ENCODE measurements around the gene LTBP1.

LTBP1 gene

GRCh38 chr2:33302348-33302747, 355.6 kb downstream of the LTBP1 start:
- Histone ChIP-seq H3K27me3 (ENCODE audit: control insufficient read depth, insufficient read depth, low read length) (no peaks in the 10 kb centered on the region), H3K36me3 (ENCODE audit: control insufficient read depth, insufficient read depth, low read length) (no peaks in the 10 kb centered on the region), H3K9ac (ENCODE audit: low read length) (no peak overlapping the region), H3K4me1 (ENCODE audit: control insufficient read depth, insufficient read depth, low read length) (peaks cover 4% of the 10 kb centered on the region), H3K4me3 (ENCODE audit: low read length) (no peak overlapping the region), H3K27ac (ENCODE audit: low read depth, low read length) (no peak overlapping the region)

- Histone ChIP-seq H3K4me3 (ENCODE audit: low read length) (no peak overlapping the region), H3K27ac (ENCODE audit: low read depth, low read length) (peak overlapping the region; percentile 50), H3K27me3 (ENCODE audit: control insufficient read depth, insufficient read depth, low read length) (no peaks in the 10 kb centered on the region), H3K9ac (ENCODE audit: low read length) (no peak overlapping the region), H3K36me3 (ENCODE audit: control insufficient read depth, insufficient read depth, low read length) (no peaks in the 10 kb centered on the region), H3K4me1 (ENCODE audit: control insufficient read depth, insufficient read depth, low read length) (peaks cover 4% of the 10 kb centered on the region)
These were observed 357.5 kb downstream of the LTBP1 start for GRCh38 chr2:33304032-33304864.

GRCh38 chr2:33307659-33308270, 361.0 kb downstream of the LTBP1 start:
- H3K4me3 ChIP-seq (ENCODE audit: low read length), result no peak overlapping the region
- H3K27ac ChIP-seq (ENCODE audit: low read depth, low read length), result no peak overlapping the region
- H3K9ac ChIP-seq (ENCODE audit: low read length), result no peak overlapping the region

GRCh38 chr2:33312355-33312754, 365.6 kb downstream of the LTBP1 start:
- H3K4me1 ChIP-seq (ENCODE audit: control insufficient read depth, insufficient read depth, low read length), result no peaks in the 10 kb centered on the region

More at GRCh38 chr2:33307659-33308270, 361.0 kb downstream of the LTBP1 start:
- Histone ChIP-seq H3K4me1 (ENCODE audit: control insufficient read depth, insufficient read depth, low read length) (peaks cover 4% of the 10 kb centered on the region), H3K27me3 (ENCODE audit: control insufficient read depth, insufficient read depth, low read length) (no peaks in the 10 kb centered on the region), H3K36me3 (ENCODE audit: control insufficient read depth, insufficient read depth, low read length) (no peaks in the 10 kb centered on the region)

GRCh38 chr2:33313039-33313438, 366.3 kb downstream of the LTBP1 start:
- H3K4me3 ChIP-seq (ENCODE audit: low read length), result no peak overlapping the region
- H3K9ac ChIP-seq (ENCODE audit: low read length), result no peak overlapping the region
- H3K27me3 ChIP-seq (ENCODE audit: control insufficient read depth, insufficient read depth, low read length), result no peaks in the 10 kb centered on the region
- H3K27ac ChIP-seq (ENCODE audit: low read depth, low read length), result no peak overlapping the region
- H3K4me1 ChIP-seq (ENCODE audit: control insufficient read depth, insufficient read depth, low read length), result no peaks in the 10 kb centered on the region
- H3K36me3 ChIP-seq (ENCODE audit: control insufficient read depth, insufficient read depth, low read length), result peaks cover 2% of the 10 kb centered on the region

More at GRCh38 chr2:33312355-33312754, 365.6 kb downstream of the LTBP1 start:
- Histone ChIP-seq H3K27ac (ENCODE audit: low read depth, low read length) (no peak overlapping the region), H3K4me3 (ENCODE audit: low read length) (no peak overlapping the region), H3K9ac (ENCODE audit: low read length) (no peak overlapping the region), H3K27me3 (ENCODE audit: control insufficient read depth, insufficient read depth, low read length) (no peaks in the 10 kb centered on the region), H3K36me3 (ENCODE audit: control insufficient read depth, insufficient read depth, low read length) (peaks cover 2% of the 10 kb centered on the region)

- peaks cover 2% of the 10 kb centered on the region for H3K36me3 ChIP-seq (ENCODE audit: control insufficient read depth, insufficient read depth, low read length)
- H3K27ac ChIP-seq (ENCODE audit: low read depth, low read length), result no peak overlapping the region
- H3K27me3 ChIP-seq (ENCODE audit: control insufficient read depth, insufficient read depth, low read length), result no peaks in the 10 kb centered on the region
- H3K4me3 ChIP-seq (ENCODE audit: low read length), result no peak overlapping the region
- H3K4me1 ChIP-seq (ENCODE audit: control insufficient read depth, insufficient read depth, low read length), result no peaks in the 10 kb centered on the region
- no peak overlapping the region for H3K9ac ChIP-seq (ENCODE audit: low read length)
These were observed 367.8 kb downstream of the LTBP1 start for GRCh38 chr2:33314541-33314940.

- no peak overlapping the region for H3K9ac ChIP-seq (ENCODE audit: low read length)
- peaks cover 2% of the 10 kb centered on the region for H3K36me3 ChIP-seq (ENCODE audit: control insufficient read depth, insufficient read depth, low read length)
- peaks cover 4% of the 10 kb centered on the region for H3K4me1 ChIP-seq (ENCODE audit: control insufficient read depth, insufficient read depth, low read length)
- no peaks in the 10 kb centered on the region for H3K27me3 ChIP-seq (ENCODE audit: control insufficient read depth, insufficient read depth, low read length)
- no peak overlapping the region for H3K4me3 ChIP-seq (ENCODE audit: low read length)
- no peak overlapping the region for H3K27ac ChIP-seq (ENCODE audit: low read depth, low read length)
These were observed 369.6 kb downstream of the LTBP1 start for GRCh38 chr2:33316328-33316727.

GRCh38 chr2:33317369-33318007, 370.7 kb downstream of the LTBP1 start:
- no peaks in the 10 kb centered on the region for H3K27me3 ChIP-seq (ENCODE audit: control insufficient read depth, insufficient read depth, low read length)
- peaks cover 11% of the 10 kb centered on the region for H3K4me1 ChIP-seq (ENCODE audit: control insufficient read depth, insufficient read depth, low read length)
- H3K4me3 ChIP-seq (ENCODE audit: low read length), result no peak overlapping the region
- H3K36me3 ChIP-seq (ENCODE audit: control insufficient read depth, insufficient read depth, low read length), result peaks cover 2% of the 10 kb centered on the region
- no peak overlapping the region for H3K27ac ChIP-seq (ENCODE audit: low read depth, low read length)
- no peak overlapping the region for H3K9ac ChIP-seq (ENCODE audit: low read length)

GRCh38 chr2:33318456-33318855, 371.7 kb downstream of the LTBP1 start:
- Histone ChIP-seq H3K4me1 (ENCODE audit: control insufficient read depth, insufficient read depth, low read length) (peaks cover 13% of the 10 kb centered on the region), H3K27ac (ENCODE audit: low read depth, low read length) (no peak overlapping the region), H3K4me3 (ENCODE audit: low read length) (no peak overlapping the region), H3K27me3 (ENCODE audit: control insufficient read depth, insufficient read depth, low read length) (no peaks in the 10 kb centered on the region), H3K9ac (ENCODE audit: low read length) (no peak overlapping the region), H3K36me3 (ENCODE audit: control insufficient read depth, insufficient read depth, low read length) (peaks cover 2% of the 10 kb centered on the region)

GRCh38 chr2:33320573-33320972, 373.8 kb downstream of the LTBP1 start:
- Histone ChIP-seq H3K4me1 (ENCODE audit: control insufficient read depth, insufficient read depth, low read length) (peaks cover 13% of the 10 kb centered on the region), H3K4me3 (ENCODE audit: low read length) (no peak overlapping the region), H3K36me3 (ENCODE audit: control insufficient read depth, insufficient read depth, low read length) (peaks cover 2% of the 10 kb centered on the region), H3K9ac (ENCODE audit: low read length) (no peak overlapping the region), H3K27me3 (ENCODE audit: control insufficient read depth, insufficient read depth, low read length) (no peaks in the 10 kb centered on the region), H3K27ac (ENCODE audit: low read depth, low read length) (no peak overlapping the region)

- H3K36me3 ChIP-seq (ENCODE audit: control insufficient read depth, insufficient read depth, low read length), result peaks cover 2% of the 10 kb centered on the region
- peak overlapping the region; percentile 36 for H3K27ac ChIP-seq (ENCODE audit: low read depth, low read length)
- no peak overlapping the region for H3K9ac ChIP-seq (ENCODE audit: low read length)
- H3K4me1 ChIP-seq (ENCODE audit: control insufficient read depth, insufficient read depth, low read length), result peaks cover 16% of the 10 kb centered on the region
- no peak overlapping the region for H3K4me3 ChIP-seq (ENCODE audit: low read length)
- H3K27me3 ChIP-seq (ENCODE audit: control insufficient read depth, insufficient read depth, low read length), result no peaks in the 10 kb centered on the region
These were observed 374.6 kb downstream of the LTBP1 start for GRCh38 chr2:33321236-33321771.

GRCh38 chr2:33321876-33322483, 375.2 kb downstream of the LTBP1 start:
- Histone ChIP-seq H3K27ac (ENCODE audit: low read depth, low read length) (no peak overlapping the region), H3K27me3 (ENCODE audit: control insufficient read depth, insufficient read depth, low read length) (no peaks in the 10 kb centered on the region), H3K36me3 (ENCODE audit: control insufficient read depth, insufficient read depth, low read length) (no peaks in the 10 kb centered on the region), H3K4me3 (ENCODE audit: low read length) (no peak overlapping the region), H3K4me1 (ENCODE audit: control insufficient read depth, insufficient read depth, low read length) (peaks cover 16% of the 10 kb centered on the region), H3K9ac (ENCODE audit: low read length) (no peak overlapping the region)
